Central memory CD8-positive, alpha-beta T cell (primary cell): ENCODE measurements around the gene ASB18.

Experiments used
- ATAC-seq: fragments of 150-1000 bp; cut with Tn5 transposase; replicated peaks from 2 replicates; pipeline ENCODE4 v1.10.0; 2022; ENCODE audit warnings: mild to moderate bottlenecking, moderate FRiP score, moderate number of reproducible peaks; ENCODE audit not compliant: poor library complexity, severe bottlenecking; ENCODE audit errors: extremely low read depth
- DNase-seq, 2 donors: peaks; one replicate each; pipeline ENCODE4 v3.0.0; 2021; ENCODE audit warnings: low spot score in 2 of 2
- H3K27ac Mint-ChIP-seq: one replicate; pipeline ENCODE4 v1.8.0; 2022; ENCODE audit warnings: low read depth, mild to moderate bottlenecking, moderate library complexity, mixed read lengths
- H3K27me3 Mint-ChIP-seq: one replicate; pipeline ENCODE4 v1.8.0; 2022; ENCODE audit warnings: mixed read lengths
- H3K36me3 Mint-ChIP-seq: one replicate; pipeline ENCODE4 v1.8.0; 2022; ENCODE audit warnings: mild to moderate bottlenecking, moderate library complexity, mixed read lengths; ENCODE audit not compliant: insufficient read depth
- H3K4me1 Mint-ChIP-seq: one replicate; pipeline ENCODE4 v1.8.0; 2022; ENCODE audit warnings: mixed read lengths
- H3K4me3 Mint-ChIP-seq: one replicate; pipeline ENCODE4 v1.8.0; 2022; ENCODE audit warnings: mild to moderate bottlenecking, moderate library complexity, mixed read lengths
- H3K9me3 Mint-ChIP-seq: one replicate; pipeline ENCODE4 v1.8.0; 2022; ENCODE audit warnings: mixed read lengths

ASB18 gene

GRCh38 chr2:236157815-236158498 is 106.2 kb downstream of the ASB18 start:
- Mint-ChIP-seq H3K4me1 (no peaks in the 10 kb centered on the region), H3K4me3 (no peak overlapping the region), H3K27me3 (peaks cover 77% of the 10 kb centered on the region), H3K9me3 (peaks cover 5% of the 10 kb centered on the region), H3K27ac (no peak overlapping the region), H3K36me3 (peaks cover 1% of the 10 kb centered on the region)
- no peak for DNase-seq
- no peak for ATAC-seq

GRCh38 chr2:236157366-236157765 is 106.8 kb downstream of the ASB18 start:
- H3K4me3 Mint-ChIP-seq: no peak overlapping the region
- H3K4me1 Mint-ChIP-seq: no peaks in the 10 kb centered on the region
- H3K36me3 Mint-ChIP-seq: peaks cover 1% of the 10 kb centered on the region
- peaks cover 5% of the 10 kb centered on the region for H3K9me3 Mint-ChIP-seq
- ATAC-seq (no peak), DNase-seq (no peak)
- H3K27me3 Mint-ChIP-seq: peaks cover 72% of the 10 kb centered on the region
- no peak overlapping the region for H3K27ac Mint-ChIP-seq

GRCh38 chr2:236156860-236157194 is 107.4 kb downstream of the ASB18 start:
- peaks cover 66% of the 10 kb centered on the region for H3K27me3 Mint-ChIP-seq
- DNase-seq (no peak), ATAC-seq (no peak)
- no peak overlapping the region for H3K4me3 Mint-ChIP-seq
- no peaks in the 10 kb centered on the region for H3K36me3 Mint-ChIP-seq
- H3K9me3 Mint-ChIP-seq: peaks cover 5% of the 10 kb centered on the region
- H3K4me1 Mint-ChIP-seq: no peaks in the 10 kb centered on the region
- H3K27ac Mint-ChIP-seq: no peak overlapping the region

GRCh38 chr2:236156095-236156859 is 107.9 kb downstream of the ASB18 start:
- H3K27ac Mint-ChIP-seq: no peak overlapping the region
- DNase-seq (no peak), ATAC-seq (no peak)
- peaks cover 5% of the 10 kb centered on the region for H3K9me3 Mint-ChIP-seq
- H3K27me3 Mint-ChIP-seq: peaks cover 61% of the 10 kb centered on the region
- no peak overlapping the region for H3K4me3 Mint-ChIP-seq
- H3K36me3 Mint-ChIP-seq: no peaks in the 10 kb centered on the region
- H3K4me1 Mint-ChIP-seq: no peaks in the 10 kb centered on the region

- DNase-seq (no peak), ATAC-seq (no peak)
- H3K27ac Mint-ChIP-seq: no peak overlapping the region
- no peak overlapping the region for H3K4me3 Mint-ChIP-seq
- peaks cover 5% of the 10 kb centered on the region for H3K9me3 Mint-ChIP-seq
- no peaks in the 10 kb centered on the region for H3K4me1 Mint-ChIP-seq
- H3K27me3 Mint-ChIP-seq: peaks cover 52% of the 10 kb centered on the region
- no peaks in the 10 kb centered on the region for H3K36me3 Mint-ChIP-seq
These were observed 108.8 kb downstream of the ASB18 start for GRCh38 chr2:236155406-236155805.

GRCh38 chr2:236146436-236146835 is 117.8 kb downstream of the ASB18 start:
- Mint-ChIP-seq H3K36me3 (no peaks in the 10 kb centered on the region), H3K27me3 (peaks cover 36% of the 10 kb centered on the region), H3K4me1 (no peaks in the 10 kb centered on the region), H3K27ac (no peak overlapping the region), H3K4me3 (no peak overlapping the region), H3K9me3 (no peaks in the 10 kb centered on the region)
- no peak for ATAC-seq
- DNase-seq: no peak

- Mint-ChIP-seq H3K27ac (no peak overlapping the region), H3K9me3 (no peaks in the 10 kb centered on the region), H3K4me3 (no peak overlapping the region), H3K27me3 (peaks cover 45% of the 10 kb centered on the region), H3K4me1 (no peaks in the 10 kb centered on the region), H3K36me3 (no peaks in the 10 kb centered on the region)
- ATAC-seq: no peak
- no peak for DNase-seq
These were observed 120.4 kb downstream of the ASB18 start for GRCh38 chr2:236143811-236144210.
